Measurements from ENCODE around the gene CENPVL3.
"Not testable (repeated sequence)": the region's sequence is repeated elsewhere in the genome, so short reads cannot be mapped to it uniquely, and the experiment has no call there.

The CENPVL3 gene

GRCh38 chrX:51618241-51619155 lies at the start of gene CENPVL3:
Gene CENPVL3 (minus strand): TSS chrX:51618912. CDS start chrX:51618873, 39 bp downstream.
- DNase-seq, result not testable (repeated sequence)

- no peak for DNase-seq
These were observed 47.3 kb upstream of the CENPVL3 start for GRCh38 chrX:51665981-51666380.

GRCh38 chrX:51643377-51643776 lies 24.7 kb upstream of the CENPVL3 start:
- DNase-seq, result no peak

DNA sequence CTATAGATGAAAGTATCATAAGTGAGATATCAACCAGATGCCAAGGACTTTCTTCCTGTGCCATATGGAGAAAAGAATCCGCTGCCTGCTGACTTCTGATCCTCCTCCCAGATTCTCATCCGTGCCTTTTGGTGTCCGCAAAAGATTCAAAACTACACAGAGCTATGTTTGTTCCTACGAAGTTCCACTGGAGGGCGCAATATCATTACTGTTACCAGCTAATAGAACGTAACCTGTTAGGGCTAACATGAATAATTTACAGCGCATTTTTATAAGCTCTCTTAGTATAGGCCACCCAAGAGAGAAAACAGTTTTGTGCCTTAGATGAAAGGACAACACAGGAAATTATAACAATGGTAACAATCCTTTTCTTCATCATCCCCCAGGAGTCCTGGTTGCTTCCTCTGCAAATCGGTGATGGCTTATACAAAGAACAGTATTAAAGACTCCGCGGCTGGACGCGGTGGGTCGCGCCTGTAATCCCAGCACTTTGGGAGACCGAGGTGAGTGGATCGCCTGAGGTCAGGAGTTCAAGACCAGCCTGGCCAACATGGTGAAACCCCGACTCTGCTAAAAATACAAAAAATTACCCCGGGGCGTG lies 22.8 kb upstream of the CENPVL3 start:
- no peak for DNase-seq

DNA sequence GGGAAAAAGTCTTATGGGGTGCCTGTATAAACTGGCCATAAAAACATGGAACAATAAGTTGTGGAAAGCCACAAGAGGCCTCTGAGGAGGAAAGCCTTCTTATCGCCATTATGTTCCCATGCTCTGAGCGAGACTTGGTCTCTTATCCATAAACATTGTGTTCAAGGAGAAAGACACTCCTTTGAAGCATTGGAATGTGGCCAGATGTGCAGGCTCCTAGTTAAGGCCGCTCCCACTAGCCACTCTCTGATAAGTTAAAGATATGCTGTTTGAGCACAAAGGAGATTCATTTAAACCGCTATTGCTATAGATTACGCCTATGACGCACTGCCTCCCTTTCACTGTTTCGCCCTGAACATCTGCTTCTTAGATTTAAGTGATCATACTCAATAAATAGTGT lies 17.8 kb upstream of the CENPVL3 start:
- DNase-seq, result not testable (repeated sequence)

GRCh38 chrX:51614353-51615012 lies 4.2 kb downstream of the CENPVL3 start:
- no peak for DNase-seq

- DNase-seq, result no peak
These were observed 9.9 kb downstream of the CENPVL3 start for GRCh38 chrX:51608766-51609165.

GRCh38 chrX:51608126-51608525 lies 10.6 kb downstream of the CENPVL3 start:
- no peak for DNase-seq

- DNase-seq, result no peak
These were observed 12.3 kb downstream of the CENPVL3 start for GRCh38 chrX:51606446-51606845.

DNA sequence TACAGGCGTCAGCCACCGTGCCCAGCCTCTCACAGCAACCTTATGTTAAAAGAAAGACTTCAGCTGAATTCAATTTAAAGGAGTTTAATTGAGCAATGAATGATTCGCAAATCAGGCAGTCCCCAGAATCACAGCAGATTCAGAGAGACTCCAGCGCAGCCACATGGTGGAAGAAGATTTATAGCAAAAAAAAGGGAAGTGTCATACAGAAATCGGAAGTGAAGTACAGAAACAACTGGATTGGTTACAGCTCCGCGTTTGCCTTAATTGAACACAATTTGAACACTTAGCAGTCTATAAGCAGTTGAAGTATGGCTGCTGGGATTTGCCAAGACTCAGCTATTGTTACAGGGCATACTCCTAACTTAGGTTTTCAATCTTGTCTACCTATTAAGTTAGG lies 19.8 kb downstream of the CENPVL3 start:
- no peak for DNase-seq

DNA sequence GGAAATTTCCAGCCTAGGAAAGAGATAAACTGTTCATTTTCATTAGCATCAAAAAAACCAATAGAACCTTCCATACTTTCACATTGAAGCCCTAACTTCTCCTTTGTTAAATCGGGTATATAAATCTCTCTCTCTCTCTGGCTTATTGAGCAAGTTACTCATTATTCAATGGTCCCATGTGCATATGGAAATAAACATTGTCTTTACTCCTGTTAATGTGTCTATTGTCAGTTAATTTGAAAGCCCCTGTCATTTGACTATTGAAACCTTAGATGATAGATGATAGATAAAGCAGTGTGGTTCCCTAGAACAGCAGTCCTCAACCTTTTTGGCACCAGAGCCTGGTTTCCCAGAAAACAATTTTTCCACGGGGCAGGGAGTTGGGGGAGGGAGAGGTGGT lies 46.8 kb downstream of the CENPVL3 start:
- no peak for DNase-seq

DNA sequence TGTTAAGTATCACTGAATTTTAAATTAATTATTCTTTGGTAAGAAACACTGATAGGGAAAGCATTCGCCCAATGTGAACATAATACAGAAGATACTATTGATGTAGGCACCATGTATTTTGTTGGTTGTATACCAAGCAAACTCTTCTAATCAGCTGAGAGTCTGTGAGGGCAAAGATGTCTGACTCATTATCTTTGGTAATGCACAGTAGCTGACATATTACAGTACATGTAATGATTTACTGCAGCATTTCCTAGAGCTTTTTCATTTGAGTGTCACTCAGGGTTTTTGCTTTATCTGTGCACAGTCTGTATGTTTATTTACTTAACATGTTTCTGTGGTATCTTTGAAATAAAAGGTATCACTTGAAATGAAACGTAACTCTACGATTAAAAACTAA lies 49.2 kb downstream of the CENPVL3 start:
- no peak for DNase-seq

GRCh38 chrX:51568586-51568985 lies 50.1 kb downstream of the CENPVL3 start:
- DNase-seq, result no peak

Measured in activated CD4-positive, alpha-beta T cell treated with anti-CD3 and anti-CD28 coated beads for 4 hours (primary cell).